Caco-2 (cell line): ENCODE measurements around the gene RNU6-9. TPM values are rescaled to one million over a fixed set of nuclear protein-coding genes. Genes with fewer than 3 reads are reported as not detected.

Source experiments
- total RNA-seq: library from RNA; stranded (reverse); gene quantifications from 2 replicates; pipeline ENCODE4 v1.2.3, GENCODE V29; 2022

Gene RNU6-9
- total RNA-seq, 1 experiment from 2014 or later: not detected

Other genes with a start within 250 kb of the RNU6-9 start
- 74.6 and 77.9 TPM in 2 replicates for gene RNF126, start 230.3 kb upstream of the RNU6-9 start, total RNA-seq
- gene FSTL3, start 217.1 kb upstream of the RNU6-9 start, total RNA-seq: 26.3 and 31.2 TPM in 2 replicates
- not detected in 2 replicates for gene PRSS57, start 198.0 kb upstream of the RNU6-9 start, total RNA-seq
- gene PALM, start 184.5 kb upstream of the RNU6-9 start, total RNA-seq: 14.7 and 16.1 TPM in 2 replicates
- 27.8 and 36.4 TPM in 2 replicates for gene MISP, start 142.4 kb upstream of the RNU6-9 start, total RNA-seq
- gene PTBP1, start 96.0 kb upstream of the RNU6-9 start, total RNA-seq: 510 and 522 TPM in 2 replicates
- 5.1 and 7.1 TPM in 2 replicates for gene PLPPR3, start 71.5 kb upstream of the RNU6-9 start, total RNA-seq
- not detected in 2 replicates for gene AZU1, start 65.6 kb upstream of the RNU6-9 start, total RNA-seq
- gene PRTN3, start 52.5 kb upstream of the RNU6-9 start, total RNA-seq: 0.29 TPM in 1 of 2 replicates, not detected in the other
- not detected in 2 replicates for gene ELANE, start 41.2 kb upstream of the RNU6-9 start, total RNA-seq
- gene CFD, start 33.8 kb upstream of the RNU6-9 start, total RNA-seq: 4.4 and 6.1 TPM in 2 replicates
- gene MED16, start 297 bp upstream of the RNU6-9 start, total RNA-seq: 64.3 and 69.1 TPM in 2 replicates
- 57.7 and 60.4 TPM in 2 replicates for gene R3HDM4, start 19.7 kb downstream of the RNU6-9 start, total RNA-seq
- gene KISS1R, start 23.8 kb downstream of the RNU6-9 start, total RNA-seq: 13.0 and 16.6 TPM in 2 replicates
- gene ARID3A, start 32.6 kb downstream of the RNU6-9 start, total RNA-seq: 217 and 239 TPM in 2 replicates
- 89.5 and 96.8 TPM in 2 replicates for gene WDR18, start 90.9 kb downstream of the RNU6-9 start, total RNA-seq
- gene GRIN3B, start 106.9 kb downstream of the RNU6-9 start, total RNA-seq: 0.41 and 0.49 TPM in 2 replicates
- 148 and 154 TPM in 2 replicates for gene TMEM259, start 127.6 kb downstream of the RNU6-9 start, total RNA-seq
- gene RNU6-2, start 128.0 kb downstream of the RNU6-9 start, total RNA-seq: not detected in 2 replicates
- 194 and 221 TPM in 2 replicates for gene CNN2, start 133.1 kb downstream of the RNU6-9 start, total RNA-seq
- 43.5 and 45.9 TPM in 2 replicates for gene ABCA7, start 146.6 kb downstream of the RNU6-9 start, total RNA-seq
- gene ARHGAP45, start 173.7 kb downstream of the RNU6-9 start, total RNA-seq: 38.6 and 43.3 TPM in 2 replicates
- 264 and 272 TPM in 2 replicates for gene POLR2E, start 201.9 kb downstream of the RNU6-9 start, total RNA-seq
- gene GPX4, start 210.5 kb downstream of the RNU6-9 start, total RNA-seq: 500 and 546 TPM in 2 replicates